Esophagus muscularis mucosa (tissue), 4 donors: ENCODE results near the gene EIF1. TPM values are rescaled to one million over a fixed set of nuclear protein-coding genes. Genes with fewer than 3 reads are reported as not detected.

Experiments
- DNase-seq: peaks from one replicate; pipeline ENCODE4 v3.0.0-alpha.2; 2017; ENCODE audit errors: extremely low spot score
- H3K27ac ChIP-seq, 4 donors: fragments of 200-600 bp; sonication (generic); replicated peaks in 1 of 4; 1 replicate in 3 of 4; 2 replicates in 1 of 4; pipeline ENCODE4 v1.5.1; 2016 to 2019; ENCODE audit warnings: mild to moderate bottlenecking in 1 of 4
- H3K27me3 ChIP-seq, 4 donors: fragments of 200-600 bp; sonication (generic); one replicate each; pipeline versions ENCODE4 v1.5.1 to v1.6.0; 2016 to 2019
- H3K36me3 ChIP-seq, 4 donors: fragments of 200-600 bp; sonication (generic); one replicate each; pipeline ENCODE4 v1.5.1; 2016 to 2019
- H3K4me1 ChIP-seq, 4 donors: fragments of 200-600 bp; sonication (generic); one replicate each; pipeline ENCODE4 v1.5.1; 2016 to 2019
- H3K4me3 ChIP-seq, 4 donors: fragments of 200-600 bp; sonication (generic); 1 replicate in 2 of 4; 2 replicates in 2 of 4; pipeline ENCODE4 v1.5.1; 2016 to 2019; ENCODE audit warnings: mild to moderate bottlenecking in 4 of 4, moderate library complexity in 1 of 4
- H3K9me3 ChIP-seq, 4 donors: fragments of 200-600 bp; sonication (generic); 1 replicate in 3 of 4; 2 replicates in 1 of 4; pipeline ENCODE4 v1.5.1; 2016 to 2019
- CTCF ChIP-seq, 3 experiments: fragments of 200-600 bp in 2 of 3; fragments of 450-650 bp in 1 of 3; sonication (generic) in 2 of 3; IDR thresholded peaks; one replicate each; pipeline ENCODE4 v1.5.1; 2017 to 2019; ENCODE audit warnings: antibody characterized with exemption in 3 of 3, mild to moderate bottlenecking in 2 of 3, moderate library complexity in 1 of 3
- EP300 ChIP-seq: sonication (generic); formaldehyde crosslinking; IDR thresholded peaks from one replicate; pipeline ENCODE4 v1.6.1; 2017; ENCODE audit warnings: antibody characterized with exemption
- POLR2A ChIP-seq: fragments of 450-650 bp; IDR thresholded peaks from one replicate; pipeline ENCODE4 v1.6.1; 2017; ENCODE audit warnings: antibody characterized with exemption, moderate library complexity, mild to moderate bottlenecking, low read depth
- POLR2AphosphoS5 ChIP-seq, 2 donors: sonication (generic); formaldehyde crosslinking; IDR thresholded peaks; one replicate each; pipeline ENCODE4 v1.6.1; 2017; ENCODE audit warnings: antibody characterized with exemption in 2 of 2
- WGBS: methylation state at CpG from one replicate; pipeline ENCODE4 v1.1.5; 2018; 5-methylcytosine and 5-hydroxymethylcytosine counted together
- intact Hi-C: fragments of 100-400 bp; cut with DNase I; formaldehyde crosslinking; loops from one replicate; pipeline ENCODE4 v1.15.1; 2023
- total RNA-seq, 4 donors: library from RNA; depleted of rRNA; stranded (reverse); fragments of >200 nt; gene quantifications; one replicate each; pipeline versions ENCODE4 v1.1.0 to v1.2.1, GENCODE V29; 2016

EIF1 gene
- total RNA-seq, 4 donors from 2014 or later = 158 to 426 (median 207) TPM

DNA sequence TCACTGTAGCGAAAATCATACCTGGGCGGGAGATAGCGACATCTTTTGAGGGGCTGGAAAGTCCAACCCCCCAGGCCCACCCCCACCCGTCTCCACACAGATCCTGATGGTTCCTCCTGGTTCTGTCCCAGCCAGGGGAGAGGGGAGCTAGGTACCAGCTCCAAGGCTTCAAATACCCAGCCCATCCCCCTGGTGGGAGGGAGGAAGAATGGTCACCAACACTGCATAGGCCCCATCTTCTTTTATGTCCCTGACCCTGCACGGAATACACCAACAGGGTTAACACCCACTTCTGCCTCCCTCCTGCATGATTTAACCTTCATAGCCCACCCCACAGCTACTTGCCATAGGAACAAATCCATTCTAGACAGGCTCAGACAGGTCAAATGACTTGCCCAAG, 36.4 kb downstream of the EIF1 start:
- Histone ChIP-seq H3K27me3 (peaks cover 0 to 32% (median 0%) of the 10 kb centered on the region in 4 donors), H3K9me3 (no peaks in the 10 kb centered on the region), H3K36me3 (no peaks in the 10 kb centered on the region), H3K27ac (no peak overlapping the region), H3K4me1 (no peaks in the 10 kb centered on the region), H3K4me3 (no peak overlapping the region)
- TF ChIP-seq EP300 = no peak
- intact Hi-C loops = no loop called here
- WGBS = 92% methylated on average over 5 of the region's 5 CpGs
- DNase-seq = no peak

- Histone ChIP-seq H3K9me3 (no peaks in the 10 kb centered on the region), H3K36me3 (no peaks in the 10 kb centered on the region), H3K4me1 (no peaks in the 10 kb centered on the region), H3K27ac (no peak overlapping the region), H3K27me3 (peaks cover 0 to 52% (median 3%) of the 10 kb centered on the region in 4 donors), H3K4me3 (no peak overlapping the region)
- no peak for DNase-seq
- intact Hi-C loops = no loop called here
- 91% methylated on average over 8 of the region's 12 CpGs for WGBS
- TF ChIP-seq EP300 = no peak
- no peak for TF ChIP-seq POLR2AphosphoS5 (IDR thresholded peaks at IDR 0.05)
- no peak for TF ChIP-seq POLR2A
- TF ChIP-seq CTCF (IDR thresholded peaks at IDR 0.05) = no peak
Measured at GRCh38 chr17:41728056-41728455, 39.4 kb downstream of the EIF1 start.

DNA sequence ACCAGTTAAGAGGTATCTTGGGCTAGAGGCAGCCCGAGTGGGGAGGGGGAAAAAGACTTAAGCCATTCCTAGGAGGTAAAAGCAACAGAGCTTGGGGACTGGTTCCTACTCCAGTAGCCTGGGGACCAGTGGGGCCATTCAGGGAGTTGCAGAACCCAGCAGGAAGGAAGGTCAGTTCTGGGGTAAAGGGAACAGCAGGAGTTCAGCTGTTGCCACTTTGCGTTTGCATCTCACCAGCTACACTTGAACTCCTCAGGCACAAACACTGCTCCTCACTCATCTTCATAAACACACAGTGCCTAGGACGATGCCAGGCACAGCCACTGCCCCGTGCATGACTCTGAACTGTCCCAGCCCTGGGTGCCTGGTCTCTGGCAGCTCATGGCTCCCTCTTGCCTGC, 41.8 kb downstream of the EIF1 start:
- no peak overlapping the region for H3K4me3 ChIP-seq
- DNase-seq = no peak
- peaks cover 18 to 21% (median 19%) of the 10 kb centered on the region in 4 donors for H3K4me1 ChIP-seq
- no peaks in the 10 kb centered on the region for H3K36me3 ChIP-seq
- no peaks in the 10 kb centered on the region for H3K9me3 ChIP-seq
- WGBS = 65% methylated on average over 4 of the region's 4 CpGs
- TF ChIP-seq CTCF (IDR thresholded peaks at IDR 0.05) (no peak), POLR2A (no peak)
- H3K27ac ChIP-seq = no peak overlapping the region
- intact Hi-C loops = no loop called here
- peaks cover 11 to 62% (median 25%) of the 10 kb centered on the region in 4 donors for H3K27me3 ChIP-seq

GRCh38 chr17:41731836-41732235, 43.2 kb downstream of the EIF1 start:
- Histone ChIP-seq H3K36me3 (no peaks in the 10 kb centered on the region), H3K27me3 (peaks cover 11 to 76% (median 35%) of the 10 kb centered on the region in 4 donors), H3K4me3 (no peak overlapping the region), H3K9me3 (no peaks in the 10 kb centered on the region), H3K4me1 (peaks cover 18 to 21% (median 19%) of the 10 kb centered on the region in 4 donors), H3K27ac (no peak overlapping the region)
- TF ChIP-seq CTCF (IDR thresholded peaks at IDR 0.05) (no peak), POLR2A (no peak)
- intact Hi-C loops = no loop called here
- 78% methylated on average over 2 of the region's 3 CpGs for WGBS
- no peak for DNase-seq

GRCh38 chr17:41733348-41734138, 44.9 kb downstream of the EIF1 start:
- Histone ChIP-seq H3K4me1 (peaks cover 18 to 28% (median 21%) of the 10 kb centered on the region in 4 donors), H3K9me3 (no peaks in the 10 kb centered on the region), H3K4me3 (peak overlapping the region; percentile 45 to 53 (median 48)), H3K27me3 (peaks cover 11 to 87% (median 42%) of the 10 kb centered on the region in 4 donors), H3K36me3 (no peaks in the 10 kb centered on the region), H3K27ac (no peak overlapping the region)
- 8% methylated on average over 22 of the region's 40 CpGs for WGBS
- TF ChIP-seq POLR2AphosphoS5 (IDR thresholded peaks at IDR 0.05) = no peak
- no peak for TF ChIP-seq POLR2A
- no peak for TF ChIP-seq EP300
- TF ChIP-seq CTCF (IDR thresholded peaks at IDR 0.05) = no peak
- intact Hi-C loops = no loop called here
- no peak for DNase-seq
